ENCODE measurements around the gene GNAS-AS1.

Gene GNAS-AS1

DNA sequence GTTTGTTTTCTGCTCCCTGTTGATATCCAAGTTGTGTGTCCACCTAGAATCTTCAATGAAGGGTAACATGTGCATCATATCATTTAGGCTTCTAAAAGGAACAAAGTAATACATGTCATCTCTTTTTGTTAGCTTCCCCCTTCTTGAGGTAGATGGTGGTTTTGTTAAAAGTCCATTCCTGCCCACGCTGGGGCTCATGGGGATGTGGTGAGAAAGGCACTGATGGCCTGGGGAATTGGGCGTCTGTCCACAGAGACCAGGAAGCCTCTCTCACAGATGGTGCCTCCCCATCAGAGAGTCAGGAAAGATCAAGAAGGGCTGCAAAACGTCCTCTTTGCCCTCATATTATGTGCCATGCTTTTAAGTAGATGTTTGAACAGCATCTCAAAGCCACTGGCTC lies 34.3 kb upstream of the GNAS-AS1 start:
- DNase-seq (ENCODE audit: low spot score): no peak

DNA sequence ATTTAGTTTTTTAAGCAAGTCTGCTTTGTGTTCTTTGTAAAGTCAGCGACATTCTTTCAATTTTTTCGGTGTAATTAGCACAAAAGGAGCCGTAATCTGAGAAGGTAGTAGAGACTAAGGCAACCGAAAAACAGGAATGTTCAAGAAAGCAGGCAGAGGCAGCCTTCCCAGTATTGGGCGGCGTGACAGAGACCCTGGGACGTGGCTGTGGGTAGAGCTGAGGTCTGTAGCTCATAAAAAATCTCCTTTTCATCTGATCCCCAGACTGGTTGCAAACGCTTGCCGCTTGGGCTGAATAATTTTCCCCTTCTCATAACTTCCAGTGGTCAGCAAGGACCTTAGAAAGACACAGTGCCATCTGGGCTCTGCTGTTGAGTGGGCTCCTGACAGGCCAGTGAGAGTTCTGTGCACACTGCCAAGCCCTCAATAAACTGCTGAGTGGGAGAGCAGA lies 32.6 kb upstream of the GNAS-AS1 start:
- no peak for DNase-seq (ENCODE audit: low spot score)

DNA sequence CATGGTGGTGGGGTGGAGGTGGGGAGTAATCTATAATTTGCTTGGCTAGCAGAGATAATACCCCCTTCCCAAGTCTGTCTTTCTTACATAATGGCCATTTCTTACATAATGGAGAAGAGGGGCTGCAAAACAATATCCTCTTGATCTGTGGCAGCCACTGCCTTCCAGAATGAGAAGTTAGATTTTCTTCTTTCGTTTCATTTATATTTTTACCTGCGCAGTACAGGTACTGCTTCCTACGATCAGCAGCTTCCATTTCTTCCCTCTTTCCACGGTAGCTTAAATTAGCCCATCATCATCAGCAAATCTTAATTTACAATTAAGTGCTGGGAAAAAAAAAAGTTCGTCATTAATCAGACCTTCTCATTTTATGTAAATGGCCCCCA lies 32.0 kb upstream of the GNAS-AS1 start:
- no peak for DNase-seq (ENCODE audit: low spot score)

DNA sequence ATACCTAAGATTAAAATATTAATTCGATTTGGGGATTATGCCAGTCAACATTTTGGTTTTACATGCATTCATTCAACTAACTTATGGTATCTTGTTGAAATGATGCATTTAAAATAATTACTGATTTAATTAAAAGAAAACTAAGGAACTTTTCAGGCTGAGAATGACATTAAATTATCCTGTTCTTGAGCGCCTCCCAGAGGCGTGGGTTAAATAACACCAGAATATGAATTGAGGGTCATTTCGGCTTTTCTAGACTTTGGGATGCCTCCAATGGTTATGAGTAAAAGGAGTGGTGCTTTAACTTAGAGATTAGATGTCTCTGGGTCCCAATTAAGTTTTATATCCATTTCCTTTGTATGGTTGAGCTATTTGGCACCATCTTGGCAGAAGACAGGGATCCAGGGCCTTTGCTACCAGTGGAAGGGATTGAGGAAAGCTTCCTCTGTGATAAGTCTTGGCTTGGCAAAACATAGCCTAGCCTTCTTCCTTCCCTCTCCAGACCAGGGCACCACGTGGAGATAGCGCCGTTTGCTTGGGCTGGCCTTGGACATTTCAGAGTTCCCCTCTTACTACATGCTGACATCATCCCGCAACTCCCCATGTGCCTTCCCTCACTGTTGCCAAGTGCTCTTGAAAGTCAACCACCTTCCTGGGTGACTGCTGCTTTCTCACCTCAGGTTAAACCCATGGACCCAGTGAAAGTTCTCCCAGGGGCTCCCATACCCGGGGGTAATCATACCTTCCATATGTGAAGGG lies 30.5 kb upstream of the GNAS-AS1 start:
- DNase-seq (ENCODE audit: low spot score): no peak

DNA sequence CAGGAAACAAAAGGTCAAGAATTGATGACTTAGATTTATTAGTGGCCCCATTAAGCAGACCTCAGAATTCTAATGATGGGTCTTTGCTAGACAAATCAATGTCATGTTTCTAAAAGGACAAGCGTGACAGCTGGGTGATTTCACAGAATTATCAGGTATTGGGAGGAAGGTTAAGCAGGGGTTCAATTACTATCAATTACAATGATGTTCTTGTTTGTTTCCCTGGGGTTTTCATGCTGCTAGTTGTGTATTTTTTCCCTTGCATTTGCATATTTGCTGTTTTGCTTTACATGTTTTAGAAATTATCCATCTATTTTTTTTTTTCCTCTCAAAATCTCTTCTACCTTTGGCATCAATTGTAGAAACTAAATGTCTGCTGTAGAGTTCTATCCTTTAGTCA lies 29.7 kb upstream of the GNAS-AS1 start:
- no peak for DNase-seq (ENCODE audit: low spot score)

DNA sequence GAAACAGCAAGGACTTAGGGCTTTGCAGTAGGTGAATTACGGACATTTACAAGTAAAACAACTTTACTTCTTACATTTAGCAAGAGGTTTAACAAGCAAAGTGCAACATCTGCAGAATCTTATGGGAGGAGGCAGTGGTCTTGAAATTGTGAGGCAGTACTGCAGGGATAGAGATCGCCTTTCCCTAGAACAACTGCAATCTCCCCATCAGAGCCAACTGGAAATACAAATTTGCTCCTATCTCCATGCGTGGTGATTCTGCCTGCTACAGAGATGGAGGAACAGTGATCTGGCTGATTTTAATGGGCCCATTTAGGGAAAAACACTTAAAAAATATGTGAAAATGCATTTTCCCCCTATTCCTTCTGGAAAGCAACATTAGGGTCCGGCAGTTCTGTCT lies 27.7 kb upstream of the GNAS-AS1 start:
- no peak for DNase-seq (ENCODE audit: low spot score)

DNA sequence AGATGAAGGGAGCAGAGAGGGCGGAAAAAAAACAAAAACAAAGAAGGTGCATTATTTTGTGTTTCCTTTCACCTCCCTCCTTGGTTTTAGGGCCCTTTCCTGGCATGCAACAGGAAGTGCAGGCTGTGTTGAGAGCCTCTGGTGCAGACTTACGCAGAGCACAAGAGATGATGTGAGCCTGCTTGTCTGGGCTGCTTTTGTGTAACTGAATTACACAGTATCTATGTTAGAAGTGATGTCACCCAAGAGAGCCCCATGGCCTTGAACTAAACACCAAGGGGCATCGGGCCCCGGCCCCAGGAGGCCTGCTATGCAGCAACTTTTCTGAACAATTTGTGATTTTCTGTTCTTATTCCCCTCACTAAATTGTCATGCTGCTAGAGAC lies 27.3 kb upstream of the GNAS-AS1 start:
- no peak for DNase-seq (ENCODE audit: low spot score)

DNA sequence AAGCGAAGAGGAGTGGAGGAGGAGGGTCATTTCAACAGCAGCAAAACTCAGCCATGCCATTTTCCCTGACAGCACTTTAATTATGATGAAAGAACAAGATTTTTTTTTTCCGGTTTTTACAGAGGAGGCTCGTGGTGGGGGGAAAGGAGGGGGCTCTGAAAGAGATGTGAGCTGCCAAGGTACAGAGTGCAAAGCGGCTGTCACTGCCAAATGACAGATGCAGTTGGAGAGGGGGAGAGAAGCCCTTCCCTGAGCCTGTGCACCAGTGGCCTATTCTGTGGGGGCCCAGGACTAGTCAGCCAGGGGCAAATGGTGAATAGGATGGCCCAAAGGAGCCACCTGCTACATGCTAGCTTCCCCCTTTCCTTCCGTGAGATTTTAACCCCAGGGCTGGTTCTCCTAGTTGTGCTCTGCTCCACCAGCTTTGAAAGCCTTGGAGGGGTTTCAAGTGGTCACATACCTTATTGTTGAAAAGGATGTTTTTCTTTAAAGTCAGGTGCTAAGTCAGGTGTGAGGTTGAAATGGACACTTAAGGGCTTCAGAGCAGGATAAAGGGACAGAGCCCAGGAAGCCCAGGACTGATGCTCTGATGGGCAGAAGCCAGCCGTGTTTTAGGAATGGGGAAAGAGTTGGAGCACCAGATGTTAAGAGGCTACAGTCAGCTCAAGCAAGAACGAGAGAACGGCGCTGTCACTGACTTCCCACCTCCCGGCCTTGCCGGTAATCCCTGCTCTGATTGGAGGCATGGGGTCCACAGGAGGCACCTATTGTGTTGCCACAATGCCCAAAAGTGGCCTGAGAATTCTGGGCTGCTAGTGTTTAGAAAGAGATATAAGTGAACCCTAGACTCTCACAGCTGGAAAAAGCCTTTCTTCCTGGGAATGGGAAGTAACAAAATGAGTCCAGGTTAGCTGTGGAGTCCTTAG lies 26.6 kb upstream of the GNAS-AS1 start:
- DNase-seq (ENCODE audit: low spot score): no peak

DNA sequence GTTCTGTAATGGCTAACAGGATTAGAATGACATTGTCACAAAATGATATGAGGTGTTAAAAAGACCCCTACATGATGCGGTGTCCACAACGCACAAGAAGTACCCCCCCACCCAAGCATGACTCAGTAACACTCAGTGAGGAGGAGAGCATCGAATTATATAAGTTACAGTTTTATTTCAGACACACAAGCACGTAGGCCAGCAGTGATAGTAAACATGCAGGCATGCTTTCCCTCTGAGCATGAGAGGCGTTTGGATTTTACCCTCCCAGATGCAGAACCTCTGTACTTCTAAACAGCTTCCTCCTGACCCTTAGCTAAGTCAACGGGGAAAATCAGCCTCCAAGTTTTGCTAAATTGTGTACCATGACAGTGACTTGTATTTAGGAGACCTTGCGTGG lies 25.7 kb upstream of the GNAS-AS1 start:
- DNase-seq (ENCODE audit: low spot score): no peak

DNA sequence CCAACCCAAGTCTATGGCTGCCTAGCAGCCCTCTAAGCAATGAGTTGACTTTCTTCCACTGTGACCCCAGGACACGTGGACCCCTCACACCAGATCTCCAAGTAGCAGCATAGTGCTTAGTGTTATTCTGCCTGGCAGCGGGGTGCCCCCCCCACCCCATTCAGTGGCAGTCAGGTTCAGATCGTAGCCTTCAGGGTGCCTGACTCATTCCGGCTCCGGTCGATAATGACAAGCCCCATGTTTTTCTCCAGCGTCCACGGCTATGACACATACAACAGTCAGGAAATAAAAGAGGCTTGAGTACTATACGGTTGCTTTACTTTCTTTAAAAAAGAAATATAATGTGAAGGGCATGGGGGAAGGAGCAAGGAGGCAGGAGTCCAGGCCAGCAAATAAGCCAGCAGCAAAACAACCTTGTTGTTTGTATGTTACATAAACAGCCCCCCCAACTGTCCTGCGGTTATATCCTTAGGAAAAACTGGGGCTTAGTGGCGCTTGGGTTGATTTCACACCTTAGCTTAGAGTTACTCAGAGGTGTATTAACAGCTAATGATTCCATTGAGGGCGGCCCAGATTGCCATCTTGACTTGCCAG lies 24.9 kb upstream of the GNAS-AS1 start:
- DNase-seq (ENCODE audit: low spot score): no peak

DNA sequence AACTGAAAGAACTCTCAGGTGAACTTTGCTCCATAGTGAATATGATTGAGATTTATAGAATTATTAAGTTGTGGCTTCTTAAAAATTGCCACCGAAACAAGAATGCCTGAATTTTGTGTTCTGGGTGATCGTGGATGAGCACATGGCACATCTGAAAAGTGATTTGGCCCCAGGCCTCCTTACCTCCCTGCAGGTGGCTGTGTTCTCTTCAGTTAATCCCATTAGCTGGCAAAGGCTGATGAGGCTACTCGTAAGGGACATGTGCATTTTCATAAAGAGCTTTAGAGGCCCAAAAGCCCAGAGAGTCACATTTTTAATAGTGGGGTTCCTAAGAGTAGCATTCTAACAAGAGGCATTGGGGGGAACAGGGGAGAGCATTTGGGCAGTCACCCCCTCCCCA lies 24.4 kb upstream of the GNAS-AS1 start:
- no peak for DNase-seq (ENCODE audit: low spot score)

DNA sequence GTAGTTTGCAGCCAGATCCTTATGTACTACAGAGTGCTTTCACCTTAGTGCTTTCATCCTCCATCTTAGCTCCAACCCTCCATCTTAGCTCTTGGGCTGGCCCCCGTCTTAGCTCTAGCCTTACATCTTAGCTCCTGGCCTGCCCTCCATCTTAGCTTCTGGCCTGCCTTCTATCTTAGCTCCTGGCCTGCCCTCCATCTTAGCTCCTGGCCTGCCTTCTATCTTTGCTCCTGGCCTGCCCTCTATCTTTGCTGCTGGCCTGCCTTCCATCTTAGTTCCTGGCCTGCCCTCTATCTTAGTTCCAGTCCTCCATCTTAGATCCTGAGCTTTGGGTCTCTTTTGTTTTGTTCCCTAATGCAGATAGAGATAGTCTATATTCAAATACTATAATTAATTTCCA lies 23.8 kb upstream of the GNAS-AS1 start:
- DNase-seq (ENCODE audit: low spot score): no peak

DNA sequence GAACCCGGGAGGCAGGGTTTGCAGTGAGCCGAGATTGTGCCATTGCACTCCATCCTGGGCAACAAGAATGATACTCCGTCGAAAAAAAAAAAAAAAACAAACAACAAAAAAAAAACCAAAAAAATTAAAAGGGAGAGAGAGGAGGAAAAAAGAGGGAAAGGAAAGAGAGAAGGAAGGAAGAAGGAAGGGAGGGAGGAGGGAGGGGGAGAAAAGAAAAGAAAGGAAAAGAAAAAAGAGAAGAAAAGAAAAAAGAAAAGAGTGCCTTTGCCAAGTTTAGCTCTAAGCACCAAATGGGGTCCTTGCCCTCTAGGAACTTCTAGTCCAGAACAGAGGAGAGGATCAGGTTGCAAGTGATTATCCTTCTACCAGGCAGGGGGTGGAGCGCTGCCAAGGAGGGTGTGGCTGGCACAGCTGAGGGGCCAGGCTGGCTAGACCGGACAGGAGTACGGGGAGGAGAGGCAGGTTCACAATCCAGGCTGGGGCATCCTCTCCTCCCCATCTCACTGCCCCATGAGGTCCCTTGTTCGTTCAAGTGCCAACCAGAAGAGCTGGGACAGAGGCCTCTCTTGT lies 20.9 kb upstream of the GNAS-AS1 start:
- no peak for DNase-seq (ENCODE audit: low spot score)

DNA sequence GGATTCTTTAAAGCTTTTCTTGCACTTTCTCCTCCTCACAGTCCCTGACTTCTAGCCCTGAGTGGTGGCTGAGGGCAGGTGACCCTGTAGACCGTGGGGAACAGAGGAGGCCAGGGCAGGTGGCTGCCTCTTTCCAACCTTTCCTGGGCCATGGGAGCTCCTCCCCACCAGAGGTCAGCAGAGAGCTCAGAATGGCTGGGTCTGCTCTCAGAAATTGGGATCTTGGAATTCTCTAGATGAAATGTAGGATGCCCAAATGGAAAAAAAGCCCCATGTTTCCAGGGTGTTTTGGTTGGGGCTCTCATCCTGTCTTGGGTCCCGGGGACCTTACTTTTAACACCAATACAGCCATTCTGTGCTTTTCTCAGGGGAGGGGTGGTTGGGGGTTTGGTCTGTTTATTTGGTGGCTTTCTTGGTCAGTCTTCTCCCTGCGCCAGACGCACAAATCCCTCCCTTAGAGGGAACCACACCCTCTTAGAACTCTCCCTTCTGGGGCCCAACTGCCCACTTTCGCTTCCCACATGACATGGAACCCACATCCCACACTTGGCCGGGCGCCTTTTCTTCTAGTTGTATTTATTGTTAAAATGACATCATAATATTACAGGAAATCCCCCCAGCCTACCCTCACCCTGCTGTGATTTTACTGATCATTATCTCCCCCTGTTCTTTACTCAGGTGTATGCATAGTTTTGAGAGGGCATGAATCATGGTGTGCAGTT lies 19.8 kb upstream of the GNAS-AS1 start:
- DNase-seq (ENCODE audit: low spot score): peak; percentile 50

DNA sequence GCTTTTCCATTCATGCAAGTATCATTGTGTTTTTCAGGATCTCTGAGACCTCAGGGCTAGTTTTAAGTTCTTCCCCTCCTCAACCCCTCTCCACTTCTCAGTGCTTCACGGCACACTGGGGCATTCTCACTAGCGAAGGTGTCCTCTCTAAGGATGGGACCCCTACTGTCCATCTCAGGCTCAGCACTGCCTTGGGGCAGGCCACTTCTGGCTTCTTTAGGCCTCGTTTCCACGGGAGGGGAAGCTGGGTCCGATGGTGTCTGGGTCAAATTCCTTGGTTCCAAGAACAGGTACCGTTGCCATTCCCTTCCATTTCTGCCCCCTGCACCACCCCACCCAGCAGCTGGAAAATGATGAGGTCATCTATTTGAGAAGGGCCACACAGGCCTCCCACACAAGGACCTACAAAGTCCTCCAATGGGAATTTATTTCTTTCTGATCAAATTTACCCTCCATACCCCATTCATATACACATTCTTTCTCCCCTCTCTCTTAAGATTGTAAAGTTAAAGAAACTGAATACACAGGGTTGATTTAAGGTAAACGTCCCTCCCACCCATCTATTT lies 19.0 kb upstream of the GNAS-AS1 start:
- DNase-seq (ENCODE audit: low spot score): no peak

DNA sequence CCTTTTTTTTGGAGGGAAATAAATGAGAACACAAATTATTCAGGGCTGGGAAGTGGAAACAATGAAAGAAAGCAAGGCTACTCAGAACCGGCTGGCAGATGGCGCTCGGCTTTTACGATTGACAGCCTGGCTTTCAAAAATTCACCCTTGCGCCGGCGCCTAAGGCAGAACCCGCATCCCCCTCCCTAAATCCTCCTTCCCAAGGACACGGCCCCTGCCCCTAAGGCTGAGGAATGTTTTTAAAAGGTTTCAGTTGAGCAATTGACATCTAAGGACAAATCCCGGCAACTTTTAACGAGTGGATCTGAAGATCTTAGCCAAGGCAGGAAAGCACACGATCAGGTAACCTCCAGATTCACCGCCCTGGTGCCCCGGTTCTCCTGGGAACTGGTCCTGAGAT lies 18.1 kb upstream of the GNAS-AS1 start:
- DNase-seq (ENCODE audit: low spot score): no peak

DNA sequence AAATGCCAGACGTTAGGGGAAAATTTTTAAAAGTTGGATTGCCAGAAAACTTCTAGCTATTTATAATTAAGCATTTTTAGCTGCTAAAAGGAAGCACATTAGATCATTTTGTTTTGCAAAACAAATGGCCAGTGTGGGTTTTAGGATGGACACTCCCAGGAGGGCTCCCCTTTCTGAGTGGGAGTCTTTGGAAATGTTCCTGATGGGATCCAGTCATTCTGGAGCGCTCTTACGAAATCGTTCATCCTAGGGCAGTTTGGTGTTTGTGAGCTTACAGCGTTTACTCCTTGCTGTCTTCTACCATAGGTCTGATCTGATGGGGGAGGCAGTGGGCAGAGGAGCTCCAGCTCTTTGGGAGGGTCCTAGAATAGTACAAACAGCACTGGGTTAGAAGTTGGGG lies 16.5 kb upstream of the GNAS-AS1 start:
- DNase-seq (ENCODE audit: low spot score): no peak

DNA sequence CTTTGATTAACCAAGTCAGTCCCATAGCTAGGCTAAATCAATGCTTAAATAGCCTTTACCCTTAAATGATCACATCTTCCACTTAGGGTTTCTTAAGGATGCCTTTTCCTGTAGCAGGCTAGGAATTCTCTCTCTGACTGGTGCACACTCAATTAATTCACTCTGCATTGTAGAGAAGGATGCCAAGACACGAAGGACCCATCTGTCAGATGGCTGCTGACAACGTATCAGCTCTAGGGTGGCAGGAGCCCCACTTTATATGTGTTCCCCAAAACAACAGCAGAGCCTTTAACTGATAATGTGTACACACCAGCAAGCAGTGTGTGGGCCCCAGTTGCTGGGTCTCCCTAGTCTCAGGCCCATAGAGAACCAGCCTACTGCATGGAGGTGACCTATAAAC lies 15.1 kb upstream of the GNAS-AS1 start:
- no peak for DNase-seq (ENCODE audit: low spot score)

DNA sequence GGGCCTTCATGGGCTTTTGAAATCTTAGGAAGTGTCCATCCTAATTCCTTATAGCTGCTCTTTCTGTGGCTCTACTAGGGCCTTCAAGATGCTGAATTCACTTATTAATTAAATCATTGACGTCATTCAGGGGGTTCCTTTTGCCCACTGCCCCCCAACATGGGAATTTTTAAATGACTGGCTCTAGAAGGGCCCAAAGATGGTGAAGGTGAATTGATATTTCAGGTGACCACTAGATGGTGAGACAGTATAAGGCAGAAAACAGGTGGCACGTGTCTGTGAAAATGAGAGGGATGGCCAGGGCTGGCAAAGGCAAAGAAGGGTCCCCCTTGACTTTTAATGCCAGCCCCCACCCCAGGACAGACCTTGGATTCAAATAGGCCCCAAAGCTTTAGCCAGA lies 13.6 kb upstream of the GNAS-AS1 start:
- no peak for DNase-seq (ENCODE audit: low spot score)

DNA sequence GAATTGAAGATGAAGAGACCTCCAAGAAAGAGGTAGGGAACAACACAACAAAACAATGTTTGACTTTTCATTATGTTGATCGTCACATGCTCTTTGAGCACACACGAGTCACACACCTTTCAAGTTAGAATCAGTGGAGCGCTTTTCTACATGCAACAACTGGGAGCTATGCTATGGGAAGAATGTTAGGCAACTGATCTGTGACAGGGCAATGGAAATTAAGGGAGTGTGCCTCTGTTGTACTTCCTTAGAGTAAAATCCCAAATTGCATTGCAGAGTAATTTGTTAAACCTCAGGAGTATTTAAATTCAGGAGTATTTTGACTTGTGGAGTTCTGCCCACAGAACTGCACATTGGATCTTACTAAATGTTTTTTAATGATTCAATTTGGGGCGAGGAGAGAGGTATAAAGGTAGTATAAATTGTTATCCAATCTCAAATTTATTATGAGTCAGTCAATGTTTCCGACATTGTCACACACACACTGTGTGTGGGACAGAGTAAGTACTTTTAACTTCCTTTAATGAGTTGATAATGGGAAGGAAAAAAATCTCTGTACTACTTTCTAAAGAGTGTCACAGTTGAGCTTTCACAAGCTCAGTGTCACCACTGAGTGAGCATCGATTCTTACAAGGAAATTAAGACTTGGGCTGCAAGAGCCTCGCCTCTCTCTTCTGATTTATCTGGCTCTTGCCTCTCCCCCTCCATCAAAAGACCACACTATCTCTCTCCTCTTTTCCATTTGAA lies 12.5 kb upstream of the GNAS-AS1 start:
- DNase-seq (ENCODE audit: low spot score): no peak
